ENCODE results near the gene DCAF15.

GRCh38 chr19:13984186-13984585 lies 31.9 kb downstream of the DCAF15 start:
- TF ChIP-seq, protein P1, sequence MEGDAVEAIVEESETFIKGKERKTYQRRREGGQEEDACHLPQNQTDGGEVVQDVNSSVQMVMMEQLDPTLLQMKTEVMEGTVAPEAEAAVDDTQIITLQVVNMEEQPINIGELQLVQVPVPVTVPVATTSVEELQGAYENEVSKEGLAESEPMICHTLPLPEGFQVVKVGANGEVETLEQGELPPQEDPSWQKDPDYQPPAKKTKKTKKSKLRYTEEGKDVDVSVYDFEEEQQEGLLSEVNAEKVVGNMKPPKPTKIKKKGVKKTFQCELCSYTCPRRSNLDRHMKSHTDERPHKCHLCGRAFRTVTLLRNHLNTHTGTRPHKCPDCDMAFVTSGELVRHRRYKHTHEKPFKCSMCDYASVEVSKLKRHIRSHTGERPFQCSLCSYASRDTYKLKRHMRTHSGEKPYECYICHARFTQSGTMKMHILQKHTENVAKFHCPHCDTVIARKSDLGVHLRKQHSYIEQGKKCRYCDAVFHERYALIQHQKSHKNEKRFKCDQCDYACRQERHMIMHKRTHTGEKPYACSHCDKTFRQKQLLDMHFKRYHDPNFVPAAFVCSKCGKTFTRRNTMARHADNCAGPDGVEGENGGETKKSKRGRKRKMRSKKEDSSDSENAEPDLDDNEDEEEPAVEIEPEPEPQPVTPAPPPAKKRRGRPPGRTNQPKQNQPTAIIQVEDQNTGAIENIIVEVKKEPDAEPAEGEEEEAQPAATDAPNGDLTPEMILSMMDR (IDR thresholded peaks at IDR 0.05) = no peak
- TF ChIP-seq POLR2A (IDR thresholded peaks at IDR 0.05) = no peak

Data from esophagus squamous epithelium (tissue), 4 donors.